BE2C (cell line): ENCODE data around the gene IFNA4.
"Not testable (repeated sequence)": the region's sequence is repeated elsewhere in the genome, so short reads cannot be mapped to it uniquely, and the experiment has no call there.

Experiments
- DNase-seq: peaks from one replicate; pipeline ENCODE4 v3.0.0-alpha.2; 2020
- H3K27me3 ChIP-seq: fragments of 250-450 bp; sonication (Bioruptor Pico); 2 replicates; pipeline ENCODE4 v1.5.1; 2020; ENCODE audit warnings: mild to moderate bottlenecking
- H3K36me3 ChIP-seq: fragments of 250-450 bp; sonication (Bioruptor Pico); 2 replicates; pipeline ENCODE4 v1.5.1; 2020; ENCODE audit warnings: mild to moderate bottlenecking
- H3K4me1 ChIP-seq: fragments of 250-450 bp; sonication (Bioruptor Pico); 2 replicates; pipeline ENCODE4 v1.5.1; 2020
- H3K4me3 ChIP-seq: 2 replicates; pipeline ENCODE4 v1.5.1; 2011; ENCODE audit warnings: low read depth, low read length
- H3K9me3 ChIP-seq: fragments of 250-450 bp; sonication (Bioruptor Pico); 2 replicates; pipeline ENCODE4 v1.5.1; 2020
- TF ChIP-seq, protein P1 (sequence below): IDR thresholded peaks from 2 replicates; pipeline ENCODE4 v1.5.1; 2012; ENCODE audit warnings: mild to moderate bottlenecking, low read depth, low read length

IFNA4 gene

DNA sequence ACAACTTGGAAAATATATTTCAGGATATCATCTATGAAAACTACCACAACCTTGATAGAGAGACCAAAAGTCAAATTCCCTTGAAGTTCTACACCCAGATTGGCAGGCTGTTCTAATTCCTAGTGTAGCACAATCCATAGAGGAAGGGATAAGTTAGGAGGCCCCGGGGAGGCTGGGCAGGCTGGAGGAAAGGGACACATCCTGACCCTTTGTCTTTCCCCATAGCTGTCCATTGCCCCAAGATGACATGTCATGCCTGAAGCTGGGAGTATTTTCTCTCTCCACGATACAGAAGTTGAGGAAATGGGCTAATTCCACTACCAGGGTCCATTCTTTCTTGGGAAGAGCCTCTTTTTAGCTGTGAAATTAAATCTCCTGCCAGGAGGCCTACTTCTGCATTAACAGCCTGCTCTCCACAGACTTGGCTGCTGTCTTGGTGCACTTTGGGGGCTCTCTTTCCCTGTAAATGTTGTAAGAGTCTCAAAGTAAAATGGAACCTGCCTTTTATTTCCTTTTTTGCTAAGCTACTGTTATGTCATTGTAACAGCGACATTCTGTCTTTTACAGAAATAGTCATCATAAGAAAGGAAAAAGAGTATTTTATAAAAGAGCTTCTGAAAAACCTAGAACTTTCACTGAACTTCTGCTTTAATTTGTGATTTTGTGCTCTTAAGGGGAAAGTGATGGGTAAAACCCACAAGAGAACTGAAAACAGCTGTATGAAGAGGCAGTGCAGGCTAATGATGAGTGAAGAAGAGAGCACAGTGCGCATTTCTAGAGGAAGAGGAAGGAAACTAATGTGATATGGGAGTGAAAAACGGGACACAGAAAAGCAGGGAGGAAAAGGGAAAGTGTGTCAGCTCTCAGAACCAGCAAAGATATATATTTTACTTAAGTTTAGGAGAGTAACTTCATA lies 26.3 kb upstream of the IFNA4 start:
- not testable (repeated sequence) for H3K4me3 ChIP-seq, H3K27me3 ChIP-seq, H3K36me3 ChIP-seq, DNase-seq, H3K4me1 ChIP-seq, H3K9me3 ChIP-seq
- TF ChIP-seq, protein P1, sequence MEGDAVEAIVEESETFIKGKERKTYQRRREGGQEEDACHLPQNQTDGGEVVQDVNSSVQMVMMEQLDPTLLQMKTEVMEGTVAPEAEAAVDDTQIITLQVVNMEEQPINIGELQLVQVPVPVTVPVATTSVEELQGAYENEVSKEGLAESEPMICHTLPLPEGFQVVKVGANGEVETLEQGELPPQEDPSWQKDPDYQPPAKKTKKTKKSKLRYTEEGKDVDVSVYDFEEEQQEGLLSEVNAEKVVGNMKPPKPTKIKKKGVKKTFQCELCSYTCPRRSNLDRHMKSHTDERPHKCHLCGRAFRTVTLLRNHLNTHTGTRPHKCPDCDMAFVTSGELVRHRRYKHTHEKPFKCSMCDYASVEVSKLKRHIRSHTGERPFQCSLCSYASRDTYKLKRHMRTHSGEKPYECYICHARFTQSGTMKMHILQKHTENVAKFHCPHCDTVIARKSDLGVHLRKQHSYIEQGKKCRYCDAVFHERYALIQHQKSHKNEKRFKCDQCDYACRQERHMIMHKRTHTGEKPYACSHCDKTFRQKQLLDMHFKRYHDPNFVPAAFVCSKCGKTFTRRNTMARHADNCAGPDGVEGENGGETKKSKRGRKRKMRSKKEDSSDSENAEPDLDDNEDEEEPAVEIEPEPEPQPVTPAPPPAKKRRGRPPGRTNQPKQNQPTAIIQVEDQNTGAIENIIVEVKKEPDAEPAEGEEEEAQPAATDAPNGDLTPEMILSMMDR: peak; percentile 58

DNA sequence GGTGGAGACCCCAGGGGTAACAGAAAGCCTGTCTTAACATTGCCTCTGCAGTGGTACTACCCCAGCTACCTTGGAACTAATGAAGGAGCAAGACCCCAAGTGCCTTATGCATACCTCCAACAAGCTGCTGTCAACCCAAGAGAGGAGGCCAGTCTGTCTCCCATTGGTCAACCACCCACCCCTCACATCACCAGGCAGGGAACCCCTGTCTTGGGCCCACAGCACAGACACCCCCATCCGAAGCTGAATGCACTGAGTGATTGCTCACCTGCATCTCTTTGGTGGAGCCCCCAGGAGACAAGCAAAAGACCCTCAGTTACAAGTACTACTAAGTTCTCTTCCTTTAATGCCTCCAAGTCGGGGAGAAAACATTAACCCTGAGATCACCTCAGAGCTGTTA lies 24.8 kb upstream of the IFNA4 start:
- DNase-seq, H3K9me3 ChIP-seq, H3K36me3 ChIP-seq, H3K4me3 ChIP-seq, H3K27me3 ChIP-seq, H3K4me1 ChIP-seq: not testable (repeated sequence)

DNA sequence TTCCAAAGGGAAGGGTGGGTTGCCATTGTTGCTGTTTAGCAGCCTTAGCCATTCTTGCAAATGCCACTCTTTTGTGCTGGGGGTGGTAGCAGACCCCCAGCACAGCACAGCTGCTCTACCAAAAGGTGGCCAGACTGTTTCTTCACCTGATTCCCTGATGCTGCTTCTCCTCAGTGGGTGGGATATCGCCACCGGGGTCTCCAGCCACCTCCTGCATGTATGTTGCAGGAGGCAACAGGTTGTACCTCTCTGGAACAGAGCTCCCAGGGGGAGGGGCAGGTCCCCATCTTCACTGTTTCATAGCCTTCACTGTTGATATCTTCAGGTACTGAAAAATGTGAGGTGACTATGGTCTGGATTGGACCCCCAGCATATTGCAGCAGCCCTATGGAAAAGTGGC lies 23.4 kb upstream of the IFNA4 start:
- not testable (repeated sequence) for DNase-seq, H3K4me3 ChIP-seq, H3K9me3 ChIP-seq, H3K36me3 ChIP-seq, H3K27me3 ChIP-seq, H3K4me1 ChIP-seq

DNA sequence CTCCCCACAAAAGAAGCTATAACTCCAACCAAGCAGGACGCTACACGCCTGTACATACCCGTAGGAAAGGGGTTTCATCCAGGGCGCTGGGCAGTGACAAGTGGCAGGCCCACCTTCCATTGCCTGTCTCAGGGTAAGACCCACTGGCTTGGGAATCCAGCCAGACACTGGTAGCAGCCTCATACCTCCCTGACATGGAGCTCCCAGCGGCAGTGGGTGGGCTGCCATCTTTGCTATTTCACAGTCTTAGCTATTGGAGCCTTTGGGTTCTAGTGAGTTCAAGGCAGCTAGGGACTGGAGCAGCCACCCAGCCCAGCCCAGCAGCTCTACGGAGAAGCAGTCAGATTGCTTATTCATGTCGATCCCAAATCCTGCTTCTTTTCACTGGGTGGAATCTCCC lies 22.9 kb upstream of the IFNA4 start:
- no peak for DNase-seq
- no peaks in the 10 kb centered on the region for H3K36me3 ChIP-seq
- TF ChIP-seq, protein P1: no peak
- H3K4me1 ChIP-seq: no peaks in the 10 kb centered on the region
- H3K9me3 ChIP-seq: no peaks in the 10 kb centered on the region
- H3K27me3 ChIP-seq: no peaks in the 10 kb centered on the region
- H3K4me3 ChIP-seq: no peak overlapping the region

GRCh38 chr9:21207043-21207442 lies 19.7 kb upstream of the IFNA4 start, which contains the start of gene IFNA10:
Gene IFNA10, minus strand, starts transcription at chr9:21207143. Its CDS starts 46 bp downstream, at chr9:21207097.
- not testable (repeated sequence) for DNase-seq, H3K9me3 ChIP-seq, H3K4me1 ChIP-seq, H3K27me3 ChIP-seq, H3K4me3 ChIP-seq, H3K36me3 ChIP-seq

GRCh38 chr9:21205204-21205603 lies 17.8 kb upstream of the IFNA4 start:
- H3K36me3 ChIP-seq: no peaks in the 10 kb centered on the region
- TF ChIP-seq, protein P1: no peak
- no peaks in the 10 kb centered on the region for H3K27me3 ChIP-seq
- H3K4me3 ChIP-seq: no peak overlapping the region
- no peak for DNase-seq
- H3K9me3 ChIP-seq: no peaks in the 10 kb centered on the region
- no peaks in the 10 kb centered on the region for H3K4me1 ChIP-seq

DNA sequence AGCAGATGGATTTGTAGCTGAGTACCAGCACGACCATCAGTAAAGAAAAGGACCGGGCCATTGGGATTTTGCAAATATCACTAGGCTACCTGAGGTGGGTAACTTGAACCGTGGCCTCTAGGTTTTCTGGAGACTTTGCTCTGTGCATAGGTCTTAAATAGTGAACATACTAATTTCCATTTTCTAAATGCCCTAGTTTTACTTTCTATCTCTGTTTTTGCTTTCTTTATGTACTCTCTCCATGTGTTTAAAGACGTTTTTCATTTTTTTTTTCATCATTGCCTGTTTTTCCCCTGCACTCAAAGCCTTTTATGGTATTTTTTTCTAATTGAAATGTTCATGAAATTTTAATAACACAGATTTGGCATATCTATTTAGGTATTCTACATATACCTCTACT lies 14.7 kb upstream of the IFNA4 start, which contains the start of gene IFNA7:
TSS of gene IFNA7 (minus strand) at position 101 of the 400 bp plus-strand sequence. CDS start at position 61, 40 bp downstream.
- H3K9me3 ChIP-seq, H3K36me3 ChIP-seq, H3K27me3 ChIP-seq, H3K4me1 ChIP-seq, H3K4me3 ChIP-seq, DNase-seq: not testable (repeated sequence)

GRCh38 chr9:21194867-21195776 lies 7.7 kb upstream of the IFNA4 start:
- TF ChIP-seq, protein P1: peak; percentile 56
- not testable (repeated sequence) for DNase-seq, H3K27me3 ChIP-seq, H3K4me1 ChIP-seq, H3K36me3 ChIP-seq, H3K4me3 ChIP-seq, H3K9me3 ChIP-seq
